Chondrocyte (in vitro differentiated cells): ENCODE data around the gene CEP350. TPM values are rescaled to one million over a fixed set of nuclear protein-coding genes. Genes with fewer than 3 reads are reported as not detected.

Experiments
- DNase-seq: peaks from one replicate; pipeline ENCODE4 v3.0.0; 2021; ENCODE audit warnings: mixed read lengths, low spot score
- H3K27ac Mint-ChIP-seq: one replicate; pipeline ENCODE4 v1.8.0; 2021; ENCODE audit warnings: mild to moderate bottlenecking, moderate library complexity, mixed read lengths; ENCODE audit not compliant: unreplicated experiment
- H3K27me3 Mint-ChIP-seq: 2 replicates; pipeline ENCODE4 v1.8.0; 2021; ENCODE audit warnings: low read depth, mixed read lengths
- H3K36me3 Mint-ChIP-seq: 2 replicates; pipeline ENCODE4 v1.8.0; 2021; ENCODE audit warnings: low read depth, mixed read lengths
- H3K4me1 Mint-ChIP-seq: 2 replicates; pipeline ENCODE4 v1.8.0; 2021; ENCODE audit warnings: low read depth, mild to moderate bottlenecking, mixed read lengths
- H3K4me3 Mint-ChIP-seq: one replicate; pipeline ENCODE4 v1.8.0; 2021; ENCODE audit warnings: mild to moderate bottlenecking, moderate library complexity, mixed read lengths; ENCODE audit not compliant: unreplicated experiment
- H3K9me3 Mint-ChIP-seq: 2 replicates; pipeline ENCODE4 v1.8.0; 2021; ENCODE audit warnings: low read depth, mixed read lengths
- total RNA-seq: library from RNA; stranded (reverse); gene quantifications from 3 replicates; pipeline ENCODE4 v1.2.1, GENCODE V29; 2021
- TF ChIP-seq, protein P1 (sequence below): fragments of 200-600 bp; sonication (generic); IDR thresholded peaks from 2 replicates; pipeline ENCODE4 v1.5.0; 2021; ENCODE audit warnings: antibody characterized with exemption, mild to moderate bottlenecking, moderate library complexity

CEP350 gene
- total RNA-seq, 1 donor from 2014 or later: 36.2 TPM

DNA sequence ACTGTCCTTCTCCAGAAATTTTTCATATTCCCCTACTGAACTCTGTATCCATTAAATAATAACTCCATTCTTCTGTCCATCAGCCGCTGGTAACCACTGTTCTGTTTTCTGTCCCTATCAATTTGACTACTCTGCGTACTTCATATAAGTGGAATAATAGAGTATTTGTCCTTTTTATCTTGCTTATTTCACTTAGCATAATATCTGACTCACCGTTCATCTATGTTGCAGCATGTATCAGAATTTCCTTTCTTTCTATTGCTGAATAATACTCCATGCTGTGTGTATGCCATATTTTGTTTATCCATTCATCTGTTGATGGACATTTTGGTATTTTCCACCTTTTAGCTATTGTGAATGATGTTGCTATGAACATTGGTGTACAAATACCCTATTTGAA is 71.9 kb downstream of the CEP350 start:
- Mint-ChIP-seq H3K27ac (peak overlapping the region; percentile 24), H3K36me3 (peaks cover 10% of the 10 kb centered on the region), H3K27me3 (no peaks in the 10 kb centered on the region), H3K4me1 (peaks cover 33% of the 10 kb centered on the region), H3K9me3 (no peaks in the 10 kb centered on the region), H3K4me3 (no peak overlapping the region)
- TF ChIP-seq, protein P1, sequence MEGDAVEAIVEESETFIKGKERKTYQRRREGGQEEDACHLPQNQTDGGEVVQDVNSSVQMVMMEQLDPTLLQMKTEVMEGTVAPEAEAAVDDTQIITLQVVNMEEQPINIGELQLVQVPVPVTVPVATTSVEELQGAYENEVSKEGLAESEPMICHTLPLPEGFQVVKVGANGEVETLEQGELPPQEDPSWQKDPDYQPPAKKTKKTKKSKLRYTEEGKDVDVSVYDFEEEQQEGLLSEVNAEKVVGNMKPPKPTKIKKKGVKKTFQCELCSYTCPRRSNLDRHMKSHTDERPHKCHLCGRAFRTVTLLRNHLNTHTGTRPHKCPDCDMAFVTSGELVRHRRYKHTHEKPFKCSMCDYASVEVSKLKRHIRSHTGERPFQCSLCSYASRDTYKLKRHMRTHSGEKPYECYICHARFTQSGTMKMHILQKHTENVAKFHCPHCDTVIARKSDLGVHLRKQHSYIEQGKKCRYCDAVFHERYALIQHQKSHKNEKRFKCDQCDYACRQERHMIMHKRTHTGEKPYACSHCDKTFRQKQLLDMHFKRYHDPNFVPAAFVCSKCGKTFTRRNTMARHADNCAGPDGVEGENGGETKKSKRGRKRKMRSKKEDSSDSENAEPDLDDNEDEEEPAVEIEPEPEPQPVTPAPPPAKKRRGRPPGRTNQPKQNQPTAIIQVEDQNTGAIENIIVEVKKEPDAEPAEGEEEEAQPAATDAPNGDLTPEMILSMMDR: no peak
- no peak for DNase-seq

DNA sequence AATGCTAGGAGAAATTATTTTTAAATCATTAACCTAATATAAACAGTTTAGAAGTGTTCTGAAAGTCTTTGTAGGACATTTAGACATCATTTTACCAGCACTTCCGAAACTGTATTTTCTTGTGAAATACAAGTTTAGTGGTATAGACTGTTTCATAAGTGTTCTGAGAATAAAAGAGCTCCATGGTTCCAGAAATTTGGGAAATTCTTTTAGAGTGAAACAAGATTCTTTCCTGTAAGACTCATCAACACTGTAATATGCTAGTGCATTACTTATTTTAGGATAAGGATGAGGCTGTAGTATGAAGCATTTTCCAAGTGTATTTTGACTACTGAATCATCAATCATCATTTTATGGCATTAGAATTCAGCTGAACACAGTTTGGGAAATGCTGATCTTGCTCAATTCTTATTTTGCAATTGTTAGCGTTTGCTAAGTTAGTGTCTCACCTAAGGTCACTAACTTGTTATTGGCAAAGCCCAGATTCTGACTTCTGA is 73.4 kb downstream of the CEP350 start:
- Mint-ChIP-seq H3K9me3 (no peaks in the 10 kb centered on the region), H3K4me3 (peak overlapping the region; percentile 16), H3K36me3 (peaks cover 12% of the 10 kb centered on the region), H3K27me3 (no peaks in the 10 kb centered on the region), H3K4me1 (peaks cover 33% of the 10 kb centered on the region), H3K27ac (peak overlapping the region; percentile 14)
- DNase-seq: no peak
- TF ChIP-seq, protein P1: no peak

- H3K27me3 Mint-ChIP-seq: no peaks in the 10 kb centered on the region
- DNase-seq: no peak
- no peak overlapping the region for H3K4me3 Mint-ChIP-seq
- TF ChIP-seq, protein P1: peak; percentile 58
- H3K9me3 Mint-ChIP-seq: no peaks in the 10 kb centered on the region
- H3K4me1 Mint-ChIP-seq: peaks cover 40% of the 10 kb centered on the region
- H3K36me3 Mint-ChIP-seq: peaks cover 14% of the 10 kb centered on the region
- no peak overlapping the region for H3K27ac Mint-ChIP-seq
Observed at GRCh38 chr1:180028864-180029263, 74.3 kb downstream of the CEP350 start.

GRCh38 chr1:180029524-180030135 is 75.0 kb downstream of the CEP350 start:
- H3K9me3 Mint-ChIP-seq: no peaks in the 10 kb centered on the region
- H3K4me3 Mint-ChIP-seq: no peak overlapping the region
- TF ChIP-seq, protein P1: no peak
- H3K4me1 Mint-ChIP-seq: peaks cover 48% of the 10 kb centered on the region
- no peak for DNase-seq
- peaks cover 19% of the 10 kb centered on the region for H3K36me3 Mint-ChIP-seq
- no peak overlapping the region for H3K27ac Mint-ChIP-seq
- no peaks in the 10 kb centered on the region for H3K27me3 Mint-ChIP-seq

DNA sequence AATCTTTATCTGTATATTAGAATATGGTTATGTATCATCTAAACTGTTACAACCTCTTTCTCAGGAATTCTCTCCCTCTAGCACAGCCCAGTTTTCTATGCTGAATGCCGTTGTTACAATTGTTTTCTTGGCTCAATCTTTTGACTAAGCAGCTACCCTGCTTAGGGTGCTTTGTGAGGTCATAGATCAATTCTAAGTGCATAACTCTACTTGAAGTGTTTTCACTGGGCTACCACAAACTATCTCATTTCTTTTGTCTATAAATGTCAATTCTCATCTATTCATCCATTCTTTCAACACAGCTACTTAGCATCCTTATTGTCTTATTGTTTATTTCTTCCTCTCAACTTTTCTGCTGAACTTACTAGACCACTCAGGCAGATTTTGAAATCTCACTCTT is 77.1 kb downstream of the CEP350 start:
- no peak for DNase-seq
- H3K4me1 Mint-ChIP-seq: peaks cover 42% of the 10 kb centered on the region
- no peaks in the 10 kb centered on the region for H3K27me3 Mint-ChIP-seq
- no peak overlapping the region for H3K4me3 Mint-ChIP-seq
- H3K36me3 Mint-ChIP-seq: peaks cover 17% of the 10 kb centered on the region
- TF ChIP-seq, protein P1: no peak
- no peaks in the 10 kb centered on the region for H3K9me3 Mint-ChIP-seq
- no peak overlapping the region for H3K27ac Mint-ChIP-seq
